Measurements from ENCODE around the gene SH3GL1. TPM values are rescaled to one million over a fixed set of nuclear protein-coding genes. Genes with fewer than 3 reads are reported as not detected.

The SH3GL1 gene
- total and polyA plus RNA-seq, 9 of the 15 experiments (the other 6 are each of a cell fraction or from before 2014, with no cell fraction given): 1.7 to 75.3 (median 25.7) TPM

DNA sequence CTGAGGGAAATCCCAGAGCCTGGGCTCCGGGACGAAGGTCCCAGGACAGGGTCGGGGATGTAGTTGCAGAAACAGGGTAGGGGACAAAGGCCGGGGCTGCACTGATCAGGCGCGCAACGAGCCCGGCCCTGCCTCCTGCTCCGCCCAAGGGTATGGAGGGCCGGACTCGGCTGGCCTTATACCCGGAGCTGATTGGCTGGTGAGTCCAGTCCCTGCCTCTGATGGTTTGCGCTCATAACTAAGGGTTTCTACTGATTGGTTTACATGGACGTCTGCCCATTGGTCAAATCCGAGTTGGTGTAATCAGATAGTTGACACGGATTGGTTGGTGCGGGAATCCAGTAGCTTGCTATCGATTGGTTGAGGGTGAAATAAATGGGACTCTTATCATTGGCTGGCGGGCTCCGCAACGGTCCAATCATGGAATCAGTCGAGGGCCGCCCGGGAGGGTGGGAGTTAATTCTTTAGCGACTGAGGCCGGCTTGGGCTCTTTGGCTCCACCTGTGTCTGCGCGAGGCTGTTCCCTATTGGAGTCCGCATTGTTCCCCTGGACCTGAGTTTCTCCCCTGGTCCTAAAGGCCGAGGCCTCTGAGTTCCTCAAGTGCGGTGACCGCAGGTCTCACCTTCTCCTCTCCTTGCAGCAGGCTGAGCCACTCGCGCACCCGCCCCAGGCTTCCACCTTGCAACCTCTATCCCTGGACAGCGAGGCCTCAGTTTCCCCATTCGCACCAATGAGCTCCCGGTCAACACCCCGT, 57.6 kb downstream of the SH3GL1 start (continued):
- TF ChIP-seq, protein P1, sequence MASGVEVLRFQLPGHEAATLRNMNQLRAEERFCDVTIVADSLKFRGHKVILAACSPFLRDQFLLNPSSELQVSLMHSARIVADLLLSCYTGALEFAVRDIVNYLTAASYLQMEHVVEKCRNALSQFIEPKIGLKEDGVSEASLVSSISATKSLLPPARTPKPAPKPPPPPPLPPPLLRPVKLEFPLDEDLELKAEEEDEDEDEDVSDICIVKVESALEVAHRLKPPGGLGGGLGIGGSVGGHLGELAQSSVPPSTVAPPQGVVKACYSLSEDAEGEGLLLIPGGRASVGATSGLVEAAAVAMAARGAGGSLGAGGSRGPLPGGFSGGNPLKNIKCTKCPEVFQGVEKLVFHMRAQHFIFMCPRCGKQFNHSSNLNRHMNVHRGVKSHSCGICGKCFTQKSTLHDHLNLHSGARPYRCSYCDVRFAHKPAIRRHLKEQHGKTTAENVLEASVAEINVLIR (CRISPR knock-in tag; IDR thresholded peaks at IDR 0.05): peak; percentile 70; the same call in 1 of the 2 replicates
- no peak for TF ChIP-seq ZNF280B (CRISPR knock-in tag; IDR thresholded peaks at IDR 0.05)
- TF ChIP-seq TAF1 (IDR thresholded peaks at IDR 0.05; ENCODE audit: control insufficient read depth, extremely low read depth, insufficient read depth, low read length, severe bottlenecking): peak; percentile 56
- no peak for TF ChIP-seq SMARCA5 (IDR thresholded peaks at IDR 0.05)
- TF ChIP-seq ZNF282 (CRISPR knock-in tag; IDR thresholded peaks at IDR 0.05): no peak
- peak; percentile 86 for TF ChIP-seq CHD1 (IDR thresholded peaks at IDR 0.05; ENCODE audit: low read length)
- TF ChIP-seq HDAC2 (IDR thresholded peaks at IDR 0.05): peak; percentile 86
- TF ChIP-seq NFYB (IDR thresholded peaks at IDR 0.05; ENCODE audit: extremely low read depth, insufficient read length): peak; percentile 98
- TF ChIP-seq GABPB2 (CRISPR knock-in tag; conservative IDR thresholded peaks at IDR 0.05): no peak
- TF ChIP-seq, protein P2, sequence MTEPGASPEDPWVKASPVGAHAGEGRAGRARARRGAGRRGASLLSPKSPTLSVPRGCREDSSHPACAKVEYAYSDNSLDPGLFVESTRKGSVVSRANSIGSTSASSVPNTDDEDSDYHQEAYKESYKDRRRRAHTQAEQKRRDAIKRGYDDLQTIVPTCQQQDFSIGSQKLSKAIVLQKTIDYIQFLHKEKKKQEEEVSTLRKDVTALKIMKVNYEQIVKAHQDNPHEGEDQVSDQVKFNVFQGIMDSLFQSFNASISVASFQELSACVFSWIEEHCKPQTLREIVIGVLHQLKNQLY (CRISPR knock-in tag; conservative IDR thresholded peaks at IDR 0.05): no peak
- no peak for TF ChIP-seq BRF2 (IDR thresholded peaks at IDR 0.05; ENCODE audit: borderline replicate concordance, insufficient read depth, insufficient read length)
- no peak for TF ChIP-seq EHMT2 (IDR thresholded peaks at IDR 0.05)
- TF ChIP-seq ZNF79 (CRISPR knock-in tag; IDR thresholded peaks at IDR 0.05; ENCODE audit: low read depth): peak; percentile 78; the same call in 1 of the 2 replicates
- TF ChIP-seq NRF1 (conservative IDR thresholded peaks at IDR 0.05 in 1 of 2, IDR thresholded peaks at IDR 0.05 in 1 of 2): peak; percentile 89 to 90
- TF ChIP-seq PML (IDR thresholded peaks at IDR 0.05; ENCODE audit: low read length): peak; percentile 34
- peak; percentile 61; the same call in 1 of the 2 replicates for TF ChIP-seq RB1 (IDR thresholded peaks at IDR 0.05; ENCODE audit: low read depth)
- no peak for TF ChIP-seq ZNF212 (CRISPR knock-in tag; IDR thresholded peaks at IDR 0.05)
- no peak for TF ChIP-seq WHSC1 (IDR thresholded peaks at IDR 0.05; ENCODE audit: low read length)
- no peak for TF ChIP-seq ZNF184 (CRISPR knock-in tag; IDR thresholded peaks at IDR 0.05)
- TF ChIP-seq BCL6 (CRISPR knock-in tag; IDR thresholded peaks at IDR 0.05): peak; percentile 85
- TF ChIP-seq, protein P3, sequence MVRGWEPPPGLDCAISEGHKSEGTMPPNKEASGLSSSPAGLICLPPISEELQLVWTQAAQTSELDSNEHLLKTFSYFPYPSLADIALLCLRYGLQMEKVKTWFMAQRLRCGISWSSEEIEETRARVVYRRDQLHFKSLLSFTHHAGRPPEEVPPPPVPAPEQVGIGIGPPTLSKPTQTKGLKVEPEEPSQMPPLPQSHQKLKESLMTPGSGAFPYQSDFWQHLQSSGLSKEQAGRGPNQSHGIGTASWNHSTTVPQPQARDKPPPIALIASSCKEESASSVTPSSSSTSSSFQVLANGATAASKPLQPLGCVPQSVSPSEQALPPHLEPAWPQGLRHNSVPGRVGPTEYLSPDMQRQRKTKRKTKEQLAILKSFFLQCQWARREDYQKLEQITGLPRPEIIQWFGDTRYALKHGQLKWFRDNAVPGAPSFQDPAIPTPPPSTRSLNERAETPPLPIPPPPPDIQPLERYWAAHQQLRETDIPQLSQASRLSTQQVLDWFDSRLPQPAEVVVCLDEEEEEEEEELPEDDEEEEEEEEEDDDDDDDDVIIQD (CRISPR knock-in tag; IDR thresholded peaks at IDR 0.05): peak; percentile 38; the same call in 1 of the 2 replicates
- peak in 1 of 2 experiments; percentile 57; a peak in 1 of 4 replicates for TF ChIP-seq SRF (CRISPR knock-in tag; IDR thresholded peaks at IDR 0.05)
- TF ChIP-seq ZNF57 (CRISPR knock-in tag; IDR thresholded peaks at IDR 0.05): no peak

Data from K562 (cell line).